Activated CD4-positive, CD25-positive, alpha-beta regulatory T cell treated with anti-CD3 and anti-CD28 coated beads, Interleukin-2, amount 50 U/mL, for 24 hours (primary cell): Measurements from ENCODE around the gene C16orf74.

Experiments
- ATAC-seq, 2 donors: fragments of 150-1000 bp; cut with Tn5 transposase; one replicate each; pipeline ENCODE4 v1.10.0; 2021; ENCODE audit warnings: mild to moderate bottlenecking in 1 of 2, moderate library complexity in 1 of 2

Gene C16orf74

GRCh38 chr16:85668676-85669424, 82.0 kb downstream of the C16orf74 start:
- no peak for ATAC-seq

DNA sequence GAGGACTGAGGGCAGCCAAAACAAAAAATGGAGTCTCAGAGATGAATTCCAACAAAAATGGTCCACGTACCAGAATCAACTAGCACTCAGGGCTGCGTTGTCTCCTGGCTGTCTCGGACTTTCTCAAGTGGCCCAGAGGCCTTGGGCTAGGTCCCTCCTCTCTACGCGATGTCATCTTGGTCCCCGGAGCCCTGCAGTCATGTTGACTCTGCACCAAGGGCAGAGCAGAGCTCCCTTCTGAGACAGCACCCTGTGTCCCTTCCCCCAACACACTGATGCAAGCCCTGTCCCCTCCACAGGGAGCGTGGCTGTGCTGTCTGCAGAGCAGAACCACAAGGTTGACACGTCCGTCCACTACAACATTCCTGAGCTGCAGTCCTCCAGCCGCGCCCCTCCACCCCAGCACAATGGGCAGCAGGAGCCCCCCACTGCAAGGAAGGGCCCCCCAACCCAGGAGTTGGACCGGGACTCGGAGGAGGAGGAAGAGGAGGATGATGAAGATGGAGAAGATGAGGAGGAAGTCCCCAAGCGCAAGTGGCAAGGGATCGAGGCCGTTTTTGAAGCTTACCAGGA, 83.0 kb downstream of the C16orf74 start:
- no peak for ATAC-seq

DNA sequence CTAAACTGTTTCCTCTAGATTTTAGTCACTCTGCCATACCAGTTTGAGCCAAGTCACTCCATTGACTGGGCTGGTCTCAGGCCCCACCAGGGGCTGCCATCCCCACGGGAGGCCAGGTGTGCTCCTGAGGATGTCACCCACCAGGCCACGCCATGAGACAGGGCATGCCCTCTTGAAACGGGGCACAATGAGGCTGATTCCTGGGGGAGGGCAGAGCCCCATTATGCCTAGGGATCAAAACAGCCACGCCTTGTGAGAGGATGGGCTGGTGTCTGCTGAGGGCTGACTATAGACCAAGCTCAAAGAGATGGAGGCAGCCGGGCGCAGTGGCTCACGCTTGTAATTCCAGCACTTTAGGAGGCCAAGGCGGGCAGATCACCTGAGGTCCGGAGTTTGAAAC, 83.6 kb downstream of the C16orf74 start:
- ATAC-seq: no peak

GRCh38 chr16:85665929-85666328, 85.0 kb downstream of the C16orf74 start:
- ATAC-seq: no peak

DNA sequence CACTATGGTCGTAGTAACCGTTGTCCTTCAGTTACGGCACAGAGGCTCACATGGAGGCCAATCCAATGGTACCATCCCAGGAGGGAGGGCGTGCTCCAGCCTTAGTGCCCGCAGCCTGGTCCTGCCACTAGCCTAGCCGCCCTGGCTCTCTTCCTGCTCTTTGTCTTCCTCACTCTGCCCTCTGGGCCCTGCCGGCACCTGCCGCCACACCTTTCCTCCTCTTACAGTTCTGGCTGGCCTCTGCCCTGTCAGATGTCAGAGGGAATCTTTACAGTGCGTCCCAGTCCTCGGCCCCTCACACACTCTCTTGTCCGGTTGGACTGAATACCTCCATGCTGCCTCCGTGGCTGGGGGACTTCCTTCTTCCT, 85.5 kb downstream of the C16orf74 start:
- ATAC-seq: no peak

DNA sequence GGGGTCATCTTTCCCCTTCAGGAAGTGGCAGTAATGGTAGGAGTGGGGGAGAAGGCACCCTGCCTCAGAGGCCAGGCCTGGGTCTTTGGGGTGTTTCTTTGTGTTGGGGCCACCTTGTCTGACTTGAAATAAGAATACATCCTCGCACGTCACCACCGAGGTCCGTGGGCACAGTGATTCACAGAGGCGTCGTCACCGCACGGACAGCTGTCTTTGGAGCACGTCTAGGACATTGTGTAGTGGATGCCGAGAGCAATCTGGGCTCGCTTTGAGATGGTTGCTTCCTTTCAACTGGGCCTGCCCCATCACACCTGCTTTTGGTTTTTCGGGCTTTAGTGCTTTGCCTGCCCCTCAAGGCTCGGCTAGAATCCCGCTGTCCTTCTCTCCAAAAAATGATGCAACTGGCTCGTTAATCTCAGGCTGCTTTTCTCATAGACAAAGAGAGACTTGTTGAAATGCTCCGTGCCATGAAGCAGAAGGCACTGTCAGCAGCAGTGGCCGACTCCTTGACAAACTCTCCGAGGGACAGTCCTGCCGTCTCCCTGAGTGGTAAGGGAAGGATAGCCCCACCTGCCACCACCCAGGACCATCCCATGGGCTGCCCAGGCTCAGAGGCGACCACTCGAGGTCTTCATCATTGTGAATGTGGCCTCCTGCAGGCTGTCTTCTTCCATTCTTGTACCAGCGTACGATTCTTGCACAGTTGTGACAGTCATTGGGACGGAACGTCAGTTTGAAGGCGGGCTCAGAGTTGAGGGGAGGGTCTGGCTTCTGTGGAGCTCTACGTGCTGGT, 86.1 kb downstream of the C16orf74 start:
- no peak for ATAC-seq

- no peak for ATAC-seq
Measured at GRCh38 chr16:85663891-85664321, 87.0 kb downstream of the C16orf74 start.

DNA sequence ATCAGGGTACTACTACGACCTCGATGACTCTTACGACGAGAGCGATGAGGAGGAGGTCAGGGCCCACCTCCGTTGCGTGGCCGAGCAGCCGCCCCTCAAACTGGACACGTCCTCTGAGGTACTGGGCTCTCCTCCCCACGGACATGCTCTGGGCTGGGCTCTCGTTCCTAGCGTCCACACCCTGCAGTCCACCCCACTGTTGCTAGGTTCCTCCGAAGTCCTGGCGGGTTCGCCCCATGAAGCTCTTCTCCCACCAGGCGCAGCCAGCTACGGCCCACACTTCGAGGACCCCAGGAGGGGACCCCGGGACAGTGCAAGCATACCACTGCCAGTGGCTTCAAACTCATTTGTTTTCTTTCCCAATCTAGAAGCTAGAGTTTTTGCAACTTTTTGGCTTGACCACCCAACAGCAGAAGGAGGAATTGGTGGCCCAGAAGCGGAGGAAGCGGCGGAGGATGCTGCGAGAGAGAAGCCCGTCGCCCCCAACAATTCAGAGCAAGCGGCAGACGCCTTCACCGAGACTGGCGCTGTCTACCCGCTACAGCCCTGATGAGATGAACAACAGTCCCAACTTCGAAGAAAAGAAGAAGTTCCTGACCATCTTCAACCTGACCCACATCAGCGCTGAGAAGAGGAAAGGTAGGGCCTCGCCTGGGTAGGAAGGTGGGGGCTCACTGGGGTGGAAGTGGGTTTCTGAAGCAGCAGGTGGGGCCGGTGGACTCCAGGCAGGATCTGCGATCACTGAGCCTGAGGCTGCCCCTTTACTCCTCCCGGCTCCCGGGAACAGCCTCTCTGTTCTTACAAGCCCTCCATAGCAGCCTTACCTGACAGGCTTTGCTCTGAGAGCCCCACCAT, 87.7 kb downstream of the C16orf74 start:
- no peak for ATAC-seq

- no peak for ATAC-seq
Measured at GRCh38 chr16:85662482-85662812, 88.4 kb downstream of the C16orf74 start.

DNA sequence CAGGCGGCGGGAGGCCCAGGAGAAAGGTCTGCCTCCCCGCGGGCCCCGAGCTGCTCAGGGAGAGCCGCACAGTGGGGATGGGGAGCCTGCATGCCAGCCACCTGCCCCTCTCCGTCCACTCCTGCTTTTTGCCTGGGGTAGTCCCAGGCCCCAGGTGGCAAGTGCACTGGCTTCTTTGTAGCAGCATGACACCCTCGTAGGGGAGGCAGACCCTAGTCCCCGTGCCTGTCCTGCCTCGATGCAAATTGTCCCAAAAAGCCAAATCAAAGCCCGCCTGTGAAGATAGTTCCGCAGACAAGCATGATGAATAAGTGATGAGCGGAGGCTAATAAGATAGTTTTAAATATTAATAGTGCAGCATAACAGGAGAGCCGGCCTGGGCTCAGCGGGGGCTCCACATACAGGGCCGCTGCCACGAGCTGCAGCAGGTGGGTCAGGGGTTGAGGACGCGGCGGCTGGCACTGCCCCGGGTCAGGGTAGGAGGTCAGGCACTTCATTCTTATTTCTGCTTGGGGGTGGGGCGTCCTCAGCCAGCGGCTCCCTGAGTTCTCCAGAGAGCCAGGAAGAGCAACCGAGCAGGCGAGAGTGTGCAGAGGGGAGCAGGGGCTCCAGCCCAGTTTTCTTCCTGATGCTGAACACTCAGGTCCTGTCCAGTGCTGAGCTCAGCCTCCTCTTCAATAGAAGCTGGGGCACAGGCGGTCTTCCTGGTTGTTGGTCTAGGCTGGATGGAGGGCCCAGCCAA, 89.0 kb downstream of the C16orf74 start:
- no peak for ATAC-seq

DNA sequence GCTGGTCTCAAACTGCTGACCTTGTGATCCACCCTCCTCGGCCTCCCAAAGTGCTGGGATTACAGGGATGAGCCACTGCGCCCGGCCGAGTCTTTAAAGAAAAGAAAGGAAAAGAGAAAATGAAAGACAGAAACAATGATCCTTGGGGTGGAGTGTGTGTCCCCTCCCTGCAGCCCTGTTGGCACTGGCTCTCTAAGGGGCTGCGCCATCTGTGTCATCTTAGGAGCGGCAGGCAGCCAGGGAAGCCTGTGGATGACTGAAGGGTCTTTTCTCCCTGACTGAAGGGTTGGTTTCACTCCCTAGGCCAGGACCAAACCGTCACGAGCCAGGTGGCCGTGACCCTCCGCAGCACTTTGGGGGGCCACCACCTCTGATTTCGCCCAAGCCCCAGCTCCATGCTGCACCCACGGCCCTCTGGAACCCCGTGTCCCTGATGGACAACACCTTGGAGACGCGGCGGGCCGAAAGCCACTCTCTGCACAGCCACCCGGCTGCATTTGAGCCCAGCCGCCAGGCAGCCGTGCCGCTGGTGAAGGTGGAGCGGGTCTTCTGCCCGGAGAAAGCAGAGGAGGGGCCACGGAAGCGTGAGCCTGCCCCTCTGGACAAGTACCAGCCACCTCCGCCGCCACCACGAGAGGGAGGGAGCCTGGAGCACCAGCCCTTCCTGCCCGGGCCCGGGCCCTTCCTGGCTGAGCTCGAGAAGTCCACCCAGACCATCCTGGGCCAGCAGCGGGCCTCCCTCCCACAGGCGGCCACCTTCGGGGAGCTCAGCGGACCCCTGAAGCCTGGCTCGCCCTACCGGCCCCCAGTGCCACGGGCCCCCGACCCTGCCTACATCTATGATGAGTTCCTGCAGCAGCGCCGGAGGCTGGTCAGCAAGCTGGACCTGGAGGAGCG, 89.8 kb downstream of the C16orf74 start:
- no peak for ATAC-seq

DNA sequence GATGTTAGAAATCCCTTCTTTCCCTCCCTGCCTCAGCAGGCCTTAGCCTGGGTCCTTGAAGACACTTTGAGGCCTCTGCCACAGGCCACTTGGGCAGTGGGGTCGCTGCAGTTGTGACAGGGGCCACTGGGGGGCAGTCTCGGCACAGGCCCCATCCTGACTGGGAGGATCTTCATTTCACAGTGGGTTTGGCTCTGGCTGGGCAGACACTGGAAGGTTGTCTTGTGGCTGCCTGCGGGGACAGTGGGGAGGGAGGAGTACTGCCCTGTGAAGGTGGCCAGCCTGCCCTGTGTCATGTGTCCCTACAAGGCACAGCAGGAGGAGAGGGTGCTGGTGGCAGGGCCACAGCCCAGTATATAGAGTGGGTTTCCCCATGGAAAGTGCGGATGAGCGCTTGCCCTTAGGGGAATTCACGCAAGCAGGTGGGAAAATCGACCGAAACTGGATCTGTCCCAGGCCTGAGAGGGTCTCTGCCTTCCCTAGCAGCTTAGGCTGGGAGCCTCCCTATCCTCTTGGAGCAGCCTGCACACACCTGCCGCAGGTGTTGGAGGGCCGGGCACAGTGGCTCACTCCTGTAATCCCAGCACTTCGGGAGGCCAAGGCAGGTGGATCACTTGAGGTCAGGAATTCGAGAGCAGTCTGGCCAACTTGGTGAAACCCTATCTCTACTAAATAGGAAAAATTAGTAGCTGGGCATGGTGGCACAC, 90.9 kb downstream of the C16orf74 start:
- ATAC-seq: peak; percentile 36 to 60

- no peak for ATAC-seq
Measured at GRCh38 chr16:85659336-85659735, 91.6 kb downstream of the C16orf74 start.

GRCh38 chr16:85658504-85659326, 92.2 kb downstream of the C16orf74 start:
- ATAC-seq: no peak

GRCh38 chr16:85657996-85658395, 92.9 kb downstream of the C16orf74 start:
- ATAC-seq: no peak
